Measurements from ENCODE around the gene PSMG2. TPM values are rescaled to one million over a fixed set of nuclear protein-coding genes. Genes with fewer than 3 reads are reported as not detected.

The PSMG2 gene
- total and polyA plus RNA-seq, 10 of the 15 experiments (the other 5 are each of a cell fraction or from before 2014, with no cell fraction given) = 88.5 to 268 (median 116) TPM

GRCh38 chr18:12702221-12703095 lies at the start of gene PSMG2, which contains the start of gene CEP76 (continued):
- TF ChIP-seq CREB1 (IDR thresholded peaks at IDR 0.05; ENCODE audit: low read depth) (peak; percentile 77), POU2F2 (IDR thresholded peaks at IDR 0.05; ENCODE audit: borderline replicate concordance, low read depth, low read length) (peak; percentile 61; the same call in 1 of the 3 replicates), GATAD2B (conservative IDR thresholded peaks at IDR 0.05; ENCODE audit: low read depth) (peak; percentile 87), ATF7 (IDR thresholded peaks at IDR 0.05; ENCODE audit: low read depth) (no peak), ZBTB4 (CRISPR knock-in tag; IDR thresholded peaks at IDR 0.05) (no peak), ELK1 (IDR thresholded peaks at IDR 0.05; ENCODE audit: low read depth, low read length) (peak; percentile 65), IRF3 (IDR thresholded peaks at IDR 0.05) (no peak), RELA (IDR thresholded peaks at IDR 0.05; ENCODE audit: borderline replicate concordance, partially characterized antibody) (peak; percentile 82), SMC3 (IDR thresholded peaks at IDR 0.05; ENCODE audit: borderline replicate concordance, low read length) (no peak), E2F4 (IDR thresholded peaks at IDR 0.05; ENCODE audit: low read depth, low read length) (peak; percentile 89), ZNF274 (IDR thresholded peaks at IDR 0.05; ENCODE audit: insufficient read depth, insufficient read length) (no peak), USF1 (IDR thresholded peaks at IDR 0.05; ENCODE audit: borderline replicate concordance, extremely low read length, insufficient read depth, low read depth, low read length) (no peak), BCL3 (IDR thresholded peaks at IDR 0.05; ENCODE audit: borderline replicate concordance, insufficient read depth, low read depth, low read length, poor library complexity, severe bottlenecking) (peak; percentile 23), SPI1 (IDR thresholded peaks at IDR 0.05; ENCODE audit: borderline replicate concordance, insufficient read depth, low read depth, low read length) (peak; percentile 19; the same call in 1 of the 2 replicates), EED (IDR thresholded peaks at IDR 0.05; ENCODE audit: low read depth) (no peak), CREM (IDR thresholded peaks at IDR 0.05; ENCODE audit: low read depth) (peak; percentile 75), MTA2 (IDR thresholded peaks at IDR 0.05; ENCODE audit: low read depth) (no peak), RAD51 (IDR thresholded peaks at IDR 0.05) (no peak)
